IPS-11a (cell line): ENCODE results near the gene S100Z.
"Not testable (repeated sequence)": the region's sequence is repeated elsewhere in the genome, so short reads cannot be mapped to it uniquely, and the experiment has no call there.

Experiments
- H3K4me3 ChIP-seq: one replicate; pipeline ENCODE4 v1.5.1; 2013; ENCODE audit warnings: low read depth, low read length, control low read depth

Gene S100Z

GRCh38 chr5:76867827-76868693 lies 18.2 kb downstream of the S100Z start:
- H3K4me3 ChIP-seq: no peak overlapping the region

DNA sequence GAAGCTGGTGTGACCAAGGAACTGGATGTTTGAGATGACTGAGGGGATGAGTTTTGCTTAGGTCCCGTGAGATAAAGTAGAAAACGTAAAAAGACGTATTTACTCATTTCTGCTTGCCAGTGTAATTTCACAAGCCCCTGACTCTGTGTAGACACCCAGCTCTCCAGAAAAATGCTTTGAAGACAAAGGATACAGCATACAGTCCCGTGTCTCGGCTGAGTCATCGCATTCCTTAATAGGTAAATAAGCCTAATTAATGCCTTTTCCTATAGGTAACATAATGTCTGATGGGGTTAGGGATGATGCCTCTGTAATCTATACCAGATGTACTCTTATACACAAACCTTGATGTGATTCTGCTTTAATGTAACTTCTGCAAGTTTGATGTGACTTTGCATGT lies 20.2 kb downstream of the S100Z start:
- H3K4me3 ChIP-seq: no peak overlapping the region

DNA sequence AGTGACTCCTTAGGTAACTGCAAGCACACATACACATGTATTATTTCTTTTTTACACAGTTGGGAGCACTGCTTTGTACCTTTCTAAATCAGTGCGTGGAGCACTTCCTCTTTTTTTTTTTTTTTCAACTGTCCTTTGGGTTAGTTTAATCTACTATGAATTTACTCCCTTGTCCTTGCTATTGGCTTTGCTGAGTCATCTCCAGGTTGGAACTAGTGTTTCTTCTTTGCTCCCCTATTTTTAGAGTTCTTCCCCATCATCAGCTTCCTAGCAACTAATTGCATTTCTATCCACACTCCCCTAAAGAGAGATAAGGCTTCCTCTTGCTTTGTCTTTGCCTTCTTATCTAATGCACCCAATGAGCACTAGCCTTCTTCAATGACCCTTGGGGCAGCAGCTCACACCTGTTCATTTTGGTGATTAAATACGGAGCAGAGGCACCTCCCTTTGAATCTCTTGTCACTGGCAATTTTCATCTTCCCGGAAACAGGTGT lies 24.3 kb downstream of the S100Z start:
- no peak overlapping the region for H3K4me3 ChIP-seq

DNA sequence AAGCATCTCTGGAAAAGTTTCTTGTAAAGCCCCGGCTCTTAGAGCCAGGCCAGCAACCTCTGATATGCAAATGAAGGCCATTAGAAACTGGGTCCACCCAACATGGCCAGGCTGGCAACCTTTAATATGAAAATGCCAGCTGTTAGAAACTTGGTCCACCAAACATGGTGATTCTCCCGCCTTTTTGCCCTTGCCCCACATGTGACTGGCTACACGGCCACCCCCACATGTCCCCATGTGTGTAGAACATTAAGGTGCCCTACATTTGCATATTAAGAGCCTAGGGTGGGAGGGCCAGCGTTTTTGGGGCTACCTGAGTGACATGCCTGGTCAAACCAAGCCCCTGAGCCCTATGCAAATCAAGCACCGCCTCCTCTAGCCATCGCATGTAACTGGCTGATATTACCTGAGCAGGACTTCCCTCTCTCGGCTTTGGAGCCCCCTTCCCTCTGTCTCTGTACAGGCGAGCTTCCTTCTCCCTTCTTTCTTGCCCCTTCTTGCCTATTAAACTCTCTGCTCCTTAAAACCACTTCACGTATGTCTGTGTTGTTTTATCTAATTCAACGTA lies 39.0 kb downstream of the S100Z start:
- H3K4me3 ChIP-seq: no peak overlapping the region

GRCh38 chr5:76893294-76893693 lies 43.5 kb downstream of the S100Z start:
- H3K4me3 ChIP-seq: no peak overlapping the region

DNA sequence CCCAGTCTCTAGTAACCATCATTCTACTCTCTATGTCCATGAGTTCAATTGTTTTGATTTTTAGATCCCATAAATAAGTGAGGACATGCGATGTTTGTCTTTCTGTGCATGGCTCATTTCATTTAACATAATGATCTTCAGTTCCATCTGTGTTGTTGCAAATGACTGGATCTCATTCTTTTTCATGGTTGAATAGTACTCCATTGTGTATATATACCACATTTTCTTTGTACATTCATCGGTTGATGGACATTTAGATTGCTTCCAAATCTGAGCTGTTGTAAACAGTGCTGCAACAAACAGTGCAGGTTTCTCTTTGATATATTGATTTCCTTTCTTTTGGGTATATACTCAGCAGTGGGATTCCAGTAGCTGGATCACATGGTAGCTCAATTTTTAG lies 46.4 kb downstream of the S100Z start:
- no peak overlapping the region for H3K4me3 ChIP-seq

GRCh38 chr5:76901522-76901921 lies 51.7 kb downstream of the S100Z start:
- no peak overlapping the region for H3K4me3 ChIP-seq

DNA sequence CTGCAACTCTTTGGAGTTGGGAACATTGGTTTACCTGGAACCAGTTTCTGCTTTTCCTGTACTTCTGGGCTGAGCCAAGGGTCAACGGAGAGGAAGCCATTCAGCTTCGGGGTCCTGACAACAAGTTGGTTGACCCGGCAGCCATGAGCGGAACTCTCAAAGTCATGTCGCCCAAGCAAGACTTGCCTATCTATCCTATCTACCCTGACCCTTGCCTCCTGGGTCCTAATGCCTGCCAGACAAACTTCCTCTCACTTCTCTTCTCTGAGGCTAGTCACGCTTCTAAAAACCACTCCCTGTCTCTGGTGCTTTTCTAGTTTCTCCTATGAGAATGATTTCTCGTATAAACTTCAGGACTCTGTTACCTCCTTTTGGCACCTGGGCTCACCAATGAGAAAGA lies 58.4 kb downstream of the S100Z start:
- no peak overlapping the region for H3K4me3 ChIP-seq

- H3K4me3 ChIP-seq: not testable (repeated sequence)
Observed at GRCh38 chr5:76910344-76910933, 60.6 kb downstream of the S100Z start.

GRCh38 chr5:76914671-76915070 lies 64.9 kb downstream of the S100Z start:
- not testable (repeated sequence) for H3K4me3 ChIP-seq

GRCh38 chr5:76918539-76918938 lies 68.7 kb downstream of the S100Z start:
- H3K4me3 ChIP-seq: no peak overlapping the region

DNA sequence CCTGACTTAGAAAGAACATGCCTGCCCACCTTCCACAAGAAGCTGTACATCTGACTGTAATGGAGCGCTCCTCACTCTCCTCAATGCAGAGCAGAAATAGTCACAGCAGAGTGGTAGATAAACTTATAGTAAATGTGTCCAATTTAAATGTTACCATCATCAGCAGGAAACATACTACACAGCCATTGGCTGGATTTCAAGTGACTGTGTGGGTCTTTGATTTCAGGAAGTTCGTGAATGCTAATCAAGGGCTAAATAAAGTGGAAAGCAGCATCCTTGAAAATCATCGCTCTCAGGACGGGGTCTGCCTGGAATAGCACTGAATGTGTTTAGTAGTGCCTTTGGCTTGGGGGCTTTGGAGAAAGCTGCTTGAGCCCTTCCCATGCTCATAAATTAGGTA lies 70.7 kb downstream of the S100Z start:
- no peak overlapping the region for H3K4me3 ChIP-seq

DNA sequence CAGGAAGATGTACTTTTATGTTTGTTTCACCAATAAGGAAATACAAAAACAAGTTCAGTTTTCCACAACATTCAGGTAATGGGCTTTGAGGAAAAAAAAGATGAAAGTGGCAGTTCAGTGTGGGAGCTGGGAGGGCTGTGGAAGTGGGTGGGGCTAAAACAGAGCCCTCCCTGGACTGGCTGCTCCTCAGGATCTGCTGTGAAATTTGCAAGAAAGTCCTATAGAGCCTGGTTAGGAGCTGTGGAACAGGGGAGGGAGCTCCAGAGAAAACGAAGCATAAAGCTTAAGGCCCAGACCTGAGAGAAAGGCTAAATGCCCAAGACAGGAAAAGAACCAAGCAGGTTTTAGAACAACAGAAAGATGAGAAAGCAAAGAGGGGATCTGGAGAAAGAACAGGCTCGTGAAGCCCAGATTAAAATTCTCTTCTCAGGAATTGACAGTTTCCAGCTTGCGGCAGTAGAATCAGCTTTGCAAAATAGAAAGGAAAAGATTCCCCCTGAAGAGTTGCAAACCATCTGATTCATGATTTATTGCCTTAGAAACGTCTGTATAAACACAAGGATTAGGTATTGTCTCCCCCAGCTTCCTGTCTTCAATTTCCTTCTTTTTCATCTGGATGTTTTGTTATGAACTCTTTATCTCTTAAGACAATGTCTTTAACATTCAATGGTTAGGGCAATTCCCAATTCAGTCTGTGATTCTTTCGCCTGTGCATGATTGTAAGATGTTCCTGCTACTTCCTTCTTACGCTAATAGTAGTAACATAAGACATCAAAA lies 76.7 kb downstream of the S100Z start:
- no peak overlapping the region for H3K4me3 ChIP-seq

DNA sequence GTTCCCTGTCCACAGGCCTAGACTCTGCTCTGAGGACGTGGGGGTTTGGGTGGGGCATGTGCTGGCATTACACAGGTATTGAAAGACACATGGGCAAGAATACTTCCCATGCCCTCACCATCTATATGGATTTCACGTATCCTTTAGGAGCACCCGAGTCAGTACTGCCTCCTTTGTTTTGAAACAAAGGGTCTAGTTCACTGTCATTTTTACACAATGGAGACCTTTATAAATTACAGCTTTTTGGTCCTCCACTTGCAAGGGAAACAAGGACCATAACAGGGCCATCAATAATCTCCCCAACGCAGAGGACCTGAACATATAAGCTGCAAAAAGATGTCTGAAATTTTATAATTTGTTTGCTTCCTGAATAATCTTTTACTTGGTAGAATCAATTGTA lies 78.1 kb downstream of the S100Z start:
- no peak overlapping the region for H3K4me3 ChIP-seq

- H3K4me3 ChIP-seq: no peak overlapping the region
Observed at GRCh38 chr5:76930083-76930482, 80.3 kb downstream of the S100Z start.

- no peak overlapping the region for H3K4me3 ChIP-seq
Observed at GRCh38 chr5:76938177-76938576, 88.4 kb downstream of the S100Z start.

DNA sequence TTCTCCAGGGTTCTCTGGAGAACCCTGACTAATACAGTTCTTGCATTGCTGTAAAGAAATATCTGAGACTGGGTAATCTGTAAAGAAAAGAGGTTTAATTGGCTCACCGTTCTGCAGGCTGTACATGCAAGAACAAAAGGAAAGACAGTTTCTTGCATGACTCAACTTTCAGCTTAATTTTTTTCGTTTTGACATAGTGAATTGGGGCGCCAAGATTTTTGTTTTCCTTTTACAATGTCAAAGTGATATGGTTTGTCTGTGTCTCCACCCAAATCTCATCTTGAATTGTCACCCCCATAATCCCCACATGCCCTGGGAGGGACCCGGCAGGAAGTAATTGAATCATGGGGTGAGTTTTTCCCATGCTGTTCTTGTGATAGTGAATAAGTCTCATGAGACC lies 91.2 kb downstream of the S100Z start:
- H3K4me3 ChIP-seq: no peak overlapping the region

GRCh38 chr5:76941442-76941841 lies 91.6 kb downstream of the S100Z start:
- H3K4me3 ChIP-seq: no peak overlapping the region

- H3K4me3 ChIP-seq: no peak overlapping the region
Observed at GRCh38 chr5:76942581-76942980, 92.8 kb downstream of the S100Z start.

DNA sequence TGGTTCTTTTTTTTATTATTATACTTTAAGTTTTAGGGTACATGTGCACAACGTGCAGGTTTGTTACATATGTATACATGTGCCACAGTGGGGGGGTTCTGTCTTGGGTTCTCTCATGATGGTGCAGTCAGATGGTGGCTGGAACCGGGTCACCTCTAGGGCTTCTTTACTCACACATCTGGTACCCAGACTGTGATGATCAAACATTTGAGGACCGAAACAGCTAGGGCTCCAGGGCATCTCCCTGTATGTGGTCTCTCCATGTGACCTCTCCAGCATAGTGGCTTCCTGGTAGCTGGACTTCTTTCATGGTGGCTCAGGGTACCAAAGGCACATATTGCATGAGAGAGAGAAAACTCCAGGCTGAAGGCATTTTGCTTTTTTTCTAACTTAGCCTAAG lies 93.2 kb downstream of the S100Z start:
- no peak overlapping the region for H3K4me3 ChIP-seq

DNA sequence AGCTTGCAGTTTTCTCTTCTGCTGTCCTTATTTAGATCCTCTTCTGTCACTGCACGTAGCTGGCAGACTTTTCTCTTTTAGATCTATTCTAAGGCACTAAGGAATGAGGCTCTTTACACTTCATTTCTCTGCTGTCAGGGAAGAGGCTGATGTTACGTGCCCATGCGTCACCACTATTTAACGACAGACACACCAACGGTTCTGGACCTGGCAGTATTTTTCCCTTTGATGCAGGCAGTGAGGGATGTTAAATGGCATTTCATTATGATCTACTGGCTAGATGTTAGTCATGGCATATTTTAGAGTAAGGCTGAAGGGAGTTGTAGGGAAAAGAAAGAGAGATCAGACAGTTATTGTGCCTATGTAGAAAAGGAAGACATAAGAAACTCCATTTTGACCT lies 94.8 kb downstream of the S100Z start:
- H3K4me3 ChIP-seq: no peak overlapping the region
